HepG2 (cell line): ENCODE measurements around the gene TFPI. TPM values are rescaled to one million over a fixed set of nuclear protein-coding genes. Genes with fewer than 3 reads are reported as not detected.
A peak's percentile ranks its signal among the peaks of the same experiment; 100 is the strongest.

ENCODE experiments used
- BCLAF1 ChIP-seq: fragments of 450-650 bp; IDR thresholded peaks from 2 replicates; pipeline ENCODE4 v1.6.1; 2017; ENCODE audit warnings: mild to moderate bottlenecking
- CAMTA2 ChIP-seq: sonication (generic); formaldehyde crosslinking; IDR thresholded peaks from 2 replicates; pipeline ENCODE4 v1.4.0; 2020; ENCODE audit warnings: mild to moderate bottlenecking, missing genetic modification reagents, borderline replicate concordance
- CENPX ChIP-seq: sonication (generic); formaldehyde crosslinking; IDR thresholded peaks from 2 replicates; pipeline ENCODE4 v1.9.0; 2021; ENCODE audit warnings: mild to moderate bottlenecking, missing genetic modification reagents, moderate library complexity
- GMEB2 ChIP-seq: IDR thresholded peaks from 2 replicates; pipeline ENCODE4 v1.6.1; 2016; ENCODE audit warnings: missing biosample characterization, missing genetic modification reagents, low read depth
- IRF2 ChIP-seq: IDR thresholded peaks from 2 replicates; pipeline ENCODE4 v1.6.1; 2018; ENCODE audit warnings: missing genetic modification reagents, missing compliant biosample characterization
- KMT2A ChIP-seq: sonication (generic); formaldehyde crosslinking; IDR thresholded peaks from 2 replicates; pipeline ENCODE4 v1.4.0; 2020; ENCODE audit warnings: missing genetic modification reagents
- MIER2 ChIP-seq: IDR thresholded peaks from 2 replicates; pipeline ENCODE4 v1.6.1; 2016; ENCODE audit warnings: missing biosample characterization, missing genetic modification reagents
- MXD1 ChIP-seq: sonication (generic); formaldehyde crosslinking; IDR thresholded peaks from 2 replicates; pipeline ENCODE4 v1.4.0; 2020; ENCODE audit warnings: mild to moderate bottlenecking, missing genetic modification reagents
- MYC ChIP-seq: sonication (generic); formaldehyde crosslinking; IDR thresholded peaks from 2 replicates; pipeline ENCODE4 v1.9.0; 2021; ENCODE audit warnings: missing genetic modification reagents, borderline replicate concordance
- NR2F6 ChIP-seq, 2 experiments: IDR thresholded peaks; 2 replicates each; pipeline ENCODE4 v1.6.1; 2016; ENCODE audit warnings: antibody characterized with exemption in 1 of 2, mild to moderate bottlenecking in 1 of 2
- REXO4 ChIP-seq: sonication (generic); formaldehyde crosslinking; IDR thresholded peaks from 2 replicates; pipeline ENCODE4 v1.8.0; 2022; ENCODE audit warnings: missing genetic modification reagents, mild to moderate bottlenecking, borderline replicate concordance
- TRAFD1 ChIP-seq: sonication (generic); formaldehyde crosslinking; IDR thresholded peaks from 2 replicates; pipeline ENCODE4 v1.5.1; 2020; ENCODE audit warnings: missing genetic modification reagents, mild to moderate bottlenecking, borderline replicate concordance
- ZBTB34 ChIP-seq: sonication (generic); formaldehyde crosslinking; IDR thresholded peaks from 2 replicates; pipeline ENCODE4 v1.8.0; 2022; ENCODE audit warnings: mild to moderate bottlenecking, missing genetic modification reagents
- ZNF124 ChIP-seq: sonication (generic); formaldehyde crosslinking; IDR thresholded peaks from 2 replicates; pipeline ENCODE4 v1.4.0; 2020; ENCODE audit warnings: missing genetic modification reagents
- ZNF670 ChIP-seq: sonication (generic); formaldehyde crosslinking; IDR thresholded peaks from 2 replicates; pipeline ENCODE4 v1.8.0; 2022; ENCODE audit warnings: mild to moderate bottlenecking, missing genetic modification reagents, borderline replicate concordance
- ZNF770 ChIP-seq: sonication (generic); formaldehyde crosslinking; IDR thresholded peaks from 2 replicates; pipeline ENCODE4 v1.5.0; 2020; ENCODE audit warnings: mild to moderate bottlenecking, missing genetic modification reagents
- polyA plus RNA-seq, 8 experiments: library from polyadenylated mRNA; depleted of rRNA in 3 of 8; stranded (reverse) in 7 of 8; unstranded in 1 of 8; fragments of >200 nt; fragmentation: Illumina TruSeq in 4 of 8; extraction: Trizol in 4 of 8; gene quantifications; 2 replicates each; pipeline versions ENCODE4 v1.2.1 to v1.2.3, GENCODE V29; 2011 to 2016; ENCODE audit warnings: low read depth in 4 of 8, missing spikeins in 1 of 8, mixed read lengths in 1 of 8; ENCODE audit not compliant: insufficient read depth in 1 of 8
- total RNA-seq, 5 experiments: library from RNA; depleted of rRNA; stranded (reverse); fragments of >200 nt; fragmentation: Illumina TruSeq; extraction: Trizol; gene quantifications; 2 replicates each; pipeline ENCODE4 v1.2.3, GENCODE V29; 2016; ENCODE audit warnings: low read depth in 1 of 5

TFPI gene
- total and polyA plus RNA-seq, 2 of the 13 experiments (the other 11 are each of a cell fraction or from before 2014, with no cell fraction given) = 301 to 436 TPM

GRCh38 chr2:187509667-187510417, 44.4 kb downstream of the TFPI start (continued):
- no peak; the same call in 1 of the 2 replicates for TF ChIP-seq TRAFD1
- TF ChIP-seq CAMTA2 (CRISPR knock-in tag) = no peak
- peak; percentile 37; the same call in 1 of the 2 replicates for TF ChIP-seq GMEB2 (CRISPR knock-in tag)
- TF ChIP-seq NR2F6 (IDR thresholded peaks at IDR 0.05) = peak; percentile 94
- peak; percentile 83 for TF ChIP-seq NR2F6 (CRISPR knock-in tag; IDR thresholded peaks at IDR 0.05)
- TF ChIP-seq REXO4 (CRISPR knock-in tag) = no peak
- TF ChIP-seq CENPX (CRISPR knock-in tag) = no peak
- TF ChIP-seq BCLAF1 = no peak
- peak; percentile 51; the same call in 1 of the 2 replicates for TF ChIP-seq MIER2
- no peak for TF ChIP-seq ZNF124 (CRISPR knock-in tag)
- TF ChIP-seq ZNF770 (CRISPR knock-in tag) = peak; percentile 36; the same call in 1 of the 2 replicates
- peak; percentile 75; the same call in 1 of the 2 replicates for TF ChIP-seq ZBTB34
- no peak for TF ChIP-seq ZNF670 (CRISPR knock-in tag)
- TF ChIP-seq IRF2 (CRISPR knock-in tag) = peak; percentile 94
- TF ChIP-seq MYC (CRISPR knock-in tag) = no peak
- TF ChIP-seq MXD1 = no peak
- no peak; the same call in 1 of the 2 replicates for TF ChIP-seq KMT2A (CRISPR knock-in tag)
